Thyroid gland (tissue), 4 donors: ENCODE measurements around the gene C6orf15.

Experiments
- POLR2A ChIP-seq, 2 donors: fragments of 450-650 bp; IDR thresholded peaks; one replicate each; pipeline ENCODE4 v1.6.1; 2017; ENCODE audit warnings: antibody characterized with exemption in 2 of 2, mild to moderate bottlenecking in 2 of 2, moderate library complexity in 1 of 2
- TF ChIP-seq, protein P1 (sequence below), 6 experiments: fragments of 200-600 bp in 3 of 6; fragments of 450-650 bp in 3 of 6; sonication (generic) in 3 of 6; IDR thresholded peaks; one replicate each; pipeline ENCODE4 v1.5.1; 2016 to 2019; ENCODE audit warnings: antibody characterized with exemption in 6 of 6, mild to moderate bottlenecking in 2 of 6, inconsistent platforms in 1 of 6, moderate library complexity in 1 of 6

- TF ChIP-seq, protein P1, sequence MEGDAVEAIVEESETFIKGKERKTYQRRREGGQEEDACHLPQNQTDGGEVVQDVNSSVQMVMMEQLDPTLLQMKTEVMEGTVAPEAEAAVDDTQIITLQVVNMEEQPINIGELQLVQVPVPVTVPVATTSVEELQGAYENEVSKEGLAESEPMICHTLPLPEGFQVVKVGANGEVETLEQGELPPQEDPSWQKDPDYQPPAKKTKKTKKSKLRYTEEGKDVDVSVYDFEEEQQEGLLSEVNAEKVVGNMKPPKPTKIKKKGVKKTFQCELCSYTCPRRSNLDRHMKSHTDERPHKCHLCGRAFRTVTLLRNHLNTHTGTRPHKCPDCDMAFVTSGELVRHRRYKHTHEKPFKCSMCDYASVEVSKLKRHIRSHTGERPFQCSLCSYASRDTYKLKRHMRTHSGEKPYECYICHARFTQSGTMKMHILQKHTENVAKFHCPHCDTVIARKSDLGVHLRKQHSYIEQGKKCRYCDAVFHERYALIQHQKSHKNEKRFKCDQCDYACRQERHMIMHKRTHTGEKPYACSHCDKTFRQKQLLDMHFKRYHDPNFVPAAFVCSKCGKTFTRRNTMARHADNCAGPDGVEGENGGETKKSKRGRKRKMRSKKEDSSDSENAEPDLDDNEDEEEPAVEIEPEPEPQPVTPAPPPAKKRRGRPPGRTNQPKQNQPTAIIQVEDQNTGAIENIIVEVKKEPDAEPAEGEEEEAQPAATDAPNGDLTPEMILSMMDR (IDR thresholded peaks at IDR 0.05) = no peak
- TF ChIP-seq POLR2A (IDR thresholded peaks at IDR 0.05) = no peak
Observed at GRCh38 chr6:31118178-31118577, 5.8 kb upstream of the C6orf15 start.
